HUES6 (cell line): Measurements from ENCODE around the gene TRIM63.

ENCODE experiments used
- H3K27ac ChIP-seq: 2 replicates; pipeline ENCODE4 v1.7.0; 2013; ENCODE audit warnings: low read depth, mild to moderate bottlenecking, low read length, inconsistent platforms
- H3K27me3 ChIP-seq: 2 replicates; pipeline ENCODE4 v1.6.1; 2013; ENCODE audit warnings: low read length; ENCODE audit not compliant: control insufficient read depth, insufficient read depth
- H3K36me3 ChIP-seq: 2 replicates; pipeline ENCODE4 v1.6.1; 2013; ENCODE audit warnings: low read length; ENCODE audit not compliant: control insufficient read depth, insufficient read depth
- H3K4me1 ChIP-seq: 2 replicates; pipeline ENCODE4 v1.6.1; 2013; ENCODE audit warnings: low read length; ENCODE audit not compliant: control insufficient read depth, insufficient read depth
- H3K4me3 ChIP-seq: 2 replicates; pipeline ENCODE4 v1.5.1; 2013; ENCODE audit warnings: low read depth, low read length
- H3K9ac ChIP-seq: one replicate; pipeline ENCODE4 v1.6.1; 2013; ENCODE audit warnings: mild to moderate bottlenecking, low read length
- H3K9me3 ChIP-seq: 2 replicates; pipeline ENCODE4 v1.6.1; 2013; ENCODE audit warnings: low read depth, low read length; ENCODE audit not compliant: control insufficient read depth, insufficient read depth

Gene TRIM63

DNA sequence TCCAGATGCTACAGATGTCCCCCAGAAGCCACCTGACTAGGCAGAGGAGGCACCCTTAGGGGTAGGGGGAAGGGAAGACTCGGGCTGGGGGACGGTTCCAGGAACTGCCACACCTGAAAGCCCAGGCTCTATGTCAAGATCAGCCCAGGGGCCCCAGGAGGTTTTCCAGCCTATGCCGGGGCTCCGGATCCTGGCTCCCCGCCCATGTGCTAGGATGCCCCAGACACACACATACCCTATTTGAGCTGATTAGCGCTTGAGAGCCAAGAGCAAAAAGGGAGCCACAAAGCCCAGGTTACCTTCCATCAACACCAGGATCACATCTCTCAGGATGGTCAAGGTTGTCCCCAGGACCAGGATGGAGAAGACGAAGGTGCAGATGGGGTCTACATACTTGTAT, 26.0 kb downstream of the TRIM63 start:
- H3K4me1 ChIP-seq, result peaks cover 2% of the 10 kb centered on the region
- no peak overlapping the region for H3K9ac ChIP-seq
- no peaks in the 10 kb centered on the region for H3K9me3 ChIP-seq
- no peak overlapping the region for H3K4me3 ChIP-seq
- peaks cover 84% of the 10 kb centered on the region for H3K27me3 ChIP-seq
- H3K27ac ChIP-seq, result no peak overlapping the region
- H3K36me3 ChIP-seq, result no peaks in the 10 kb centered on the region

DNA sequence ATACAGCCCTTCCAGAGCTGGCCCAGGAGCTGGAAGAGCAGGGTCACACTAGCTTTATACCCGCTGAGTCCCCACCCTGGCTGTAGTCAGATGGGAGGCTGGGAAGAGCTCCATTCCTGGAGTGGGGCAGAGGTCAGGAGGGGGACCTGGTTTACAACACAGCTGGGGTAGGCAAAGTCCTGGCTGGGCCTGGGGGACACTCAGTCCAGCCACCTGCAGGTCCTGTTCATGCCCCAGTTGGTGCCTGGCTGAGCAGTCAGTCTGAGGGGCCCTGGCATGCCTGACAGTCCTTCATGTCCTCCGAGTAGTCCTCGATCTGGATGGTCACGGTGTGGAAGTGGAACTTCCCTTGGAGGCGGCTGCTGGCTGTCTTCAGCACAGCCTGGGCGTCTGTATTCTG, 28.5 kb downstream of the TRIM63 start:
- Histone ChIP-seq H3K9ac (no peak overlapping the region), H3K27me3 (peaks cover 73% of the 10 kb centered on the region), H3K4me1 (peaks cover 12% of the 10 kb centered on the region; the same call in 1 of the 2 replicates), H3K9me3 (no peaks in the 10 kb centered on the region), H3K4me3 (no peak overlapping the region), H3K27ac (no peak overlapping the region), H3K36me3 (no peaks in the 10 kb centered on the region)

DNA sequence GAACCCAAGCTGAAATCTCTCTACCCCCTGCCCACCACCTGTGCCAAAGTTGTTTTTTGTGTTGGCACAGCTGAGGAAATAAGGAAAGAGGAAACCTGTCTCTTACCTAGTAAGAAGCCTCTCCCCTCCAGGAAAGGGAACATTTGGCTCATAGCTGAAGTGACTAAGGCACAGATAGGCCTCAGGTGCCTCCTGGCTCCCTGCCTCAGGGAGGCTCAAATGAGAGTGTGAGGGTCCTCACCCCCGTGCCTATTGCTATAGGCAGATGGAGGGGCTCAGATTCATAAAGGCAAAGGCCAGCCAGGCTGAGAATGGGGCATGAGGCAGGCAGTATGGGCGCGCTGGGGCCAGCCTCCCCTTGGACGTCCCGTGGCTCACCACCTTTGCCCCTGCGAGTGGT, 29.0 kb downstream of the TRIM63 start:
- no peaks in the 10 kb centered on the region for H3K9me3 ChIP-seq
- no peaks in the 10 kb centered on the region for H3K36me3 ChIP-seq
- no peak overlapping the region for H3K27ac ChIP-seq
- H3K4me1 ChIP-seq, result peaks cover 12% of the 10 kb centered on the region; the same call in 1 of the 2 replicates
- H3K27me3 ChIP-seq, result peaks cover 73% of the 10 kb centered on the region
- no peak overlapping the region for H3K9ac ChIP-seq
- no peak overlapping the region for H3K4me3 ChIP-seq

DNA sequence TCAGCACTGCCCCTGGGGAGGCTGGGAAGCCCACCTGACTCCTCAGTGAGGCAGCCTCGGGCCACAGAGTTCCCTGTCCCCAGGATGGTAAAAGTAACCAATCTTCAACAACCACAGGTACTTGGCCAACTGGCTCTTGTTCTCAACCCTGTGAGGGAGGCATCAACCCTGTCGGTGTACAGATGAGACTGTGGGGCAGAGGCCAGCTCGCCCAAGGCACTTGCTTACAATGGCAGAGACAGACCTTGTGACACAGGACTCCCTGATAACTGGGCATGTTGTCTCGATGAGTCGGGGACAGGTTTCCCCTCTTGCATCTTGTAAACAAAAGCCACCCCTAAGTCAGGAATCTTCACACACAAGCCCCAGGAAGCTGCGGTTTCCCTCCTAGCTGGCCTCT, 29.5 kb downstream of the TRIM63 start:
- no peak overlapping the region for H3K27ac ChIP-seq
- H3K9me3 ChIP-seq, result no peaks in the 10 kb centered on the region
- no peak overlapping the region for H3K4me3 ChIP-seq
- H3K4me1 ChIP-seq, result peaks cover 12% of the 10 kb centered on the region; the same call in 1 of the 2 replicates
- H3K27me3 ChIP-seq, result peaks cover 73% of the 10 kb centered on the region
- no peaks in the 10 kb centered on the region for H3K36me3 ChIP-seq
- H3K9ac ChIP-seq, result no peak overlapping the region

DNA sequence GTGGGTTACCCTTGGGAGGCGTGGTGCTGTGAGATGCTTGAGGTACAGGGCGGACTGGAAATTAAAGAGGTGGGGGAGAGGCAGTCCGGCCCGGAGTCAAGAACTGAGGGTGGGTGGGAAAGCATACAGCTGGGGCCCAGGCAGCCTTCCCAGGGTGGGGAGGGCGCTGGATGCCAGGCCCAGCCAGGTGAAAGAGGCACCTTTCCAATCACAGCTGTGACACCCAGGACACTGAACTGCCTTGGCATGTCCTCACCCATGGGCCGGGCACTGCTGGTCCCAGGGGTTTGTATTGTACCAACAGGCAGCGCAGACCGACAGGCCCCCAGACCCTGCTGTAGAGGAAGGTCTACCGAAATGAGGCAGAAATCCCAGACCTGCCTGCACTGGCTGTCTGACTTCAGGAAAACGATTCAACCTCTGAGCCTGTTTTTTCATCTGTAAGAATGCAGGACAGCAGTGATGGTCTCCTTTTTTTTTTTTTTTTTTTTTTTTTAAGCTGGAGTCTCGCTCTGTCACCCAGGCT, 30.6 kb downstream of the TRIM63 start:
- no peaks in the 10 kb centered on the region for H3K36me3 ChIP-seq
- no peak overlapping the region for H3K4me3 ChIP-seq
- H3K4me1 ChIP-seq, result peaks cover 12% of the 10 kb centered on the region; the same call in 1 of the 2 replicates
- no peaks in the 10 kb centered on the region for H3K9me3 ChIP-seq
- H3K9ac ChIP-seq, result no peak overlapping the region
- H3K27me3 ChIP-seq, result peaks cover 68% of the 10 kb centered on the region
- H3K27ac ChIP-seq, result no peak overlapping the region

DNA sequence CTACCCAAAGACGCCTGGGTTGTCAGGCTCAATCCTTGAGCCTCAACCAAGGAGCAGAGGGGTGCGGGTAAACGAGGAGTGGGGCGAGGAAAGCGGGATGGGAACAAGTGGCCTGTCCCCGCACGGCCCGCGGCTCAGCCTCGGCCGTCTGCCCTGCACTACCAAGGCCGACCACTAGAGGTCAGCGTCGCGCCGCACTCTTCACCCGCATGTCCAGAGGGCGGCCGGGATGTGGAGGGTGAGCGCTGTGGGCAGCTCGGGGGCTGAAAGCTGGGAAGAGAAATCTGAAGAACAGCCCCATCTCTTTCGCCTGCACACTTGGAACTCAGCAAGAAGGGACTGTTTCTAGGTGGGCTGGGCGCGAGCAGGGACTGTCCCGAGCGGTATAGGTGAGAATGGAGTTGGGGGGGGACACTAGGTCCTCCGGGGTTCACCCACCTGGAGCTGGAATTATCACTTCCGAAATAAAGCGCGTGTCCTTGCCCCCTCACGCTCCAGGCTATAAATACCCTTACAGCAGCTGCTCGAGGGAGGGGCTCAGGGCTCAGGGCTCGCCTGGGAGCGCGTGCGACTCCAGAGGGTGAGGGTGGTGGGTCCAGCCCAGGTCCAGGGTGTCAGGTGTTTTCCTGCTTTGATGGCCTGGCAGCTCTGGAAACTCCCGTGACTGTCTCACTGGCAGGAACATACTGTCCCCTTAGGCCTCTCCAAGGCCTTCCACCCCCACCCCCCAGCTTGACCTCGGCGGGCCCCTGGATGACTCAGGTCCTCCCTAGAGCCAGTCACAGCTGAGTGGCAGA, 31.3 kb downstream of the TRIM63 start:
- Histone ChIP-seq H3K36me3 (no peaks in the 10 kb centered on the region), H3K27ac (no peak overlapping the region), H3K4me3 (peak overlapping the region; percentile 86), H3K9ac (no peak overlapping the region), H3K9me3 (no peaks in the 10 kb centered on the region), H3K4me1 (peaks cover 12% of the 10 kb centered on the region; the same call in 1 of the 2 replicates), H3K27me3 (peaks cover 62% of the 10 kb centered on the region)

DNA sequence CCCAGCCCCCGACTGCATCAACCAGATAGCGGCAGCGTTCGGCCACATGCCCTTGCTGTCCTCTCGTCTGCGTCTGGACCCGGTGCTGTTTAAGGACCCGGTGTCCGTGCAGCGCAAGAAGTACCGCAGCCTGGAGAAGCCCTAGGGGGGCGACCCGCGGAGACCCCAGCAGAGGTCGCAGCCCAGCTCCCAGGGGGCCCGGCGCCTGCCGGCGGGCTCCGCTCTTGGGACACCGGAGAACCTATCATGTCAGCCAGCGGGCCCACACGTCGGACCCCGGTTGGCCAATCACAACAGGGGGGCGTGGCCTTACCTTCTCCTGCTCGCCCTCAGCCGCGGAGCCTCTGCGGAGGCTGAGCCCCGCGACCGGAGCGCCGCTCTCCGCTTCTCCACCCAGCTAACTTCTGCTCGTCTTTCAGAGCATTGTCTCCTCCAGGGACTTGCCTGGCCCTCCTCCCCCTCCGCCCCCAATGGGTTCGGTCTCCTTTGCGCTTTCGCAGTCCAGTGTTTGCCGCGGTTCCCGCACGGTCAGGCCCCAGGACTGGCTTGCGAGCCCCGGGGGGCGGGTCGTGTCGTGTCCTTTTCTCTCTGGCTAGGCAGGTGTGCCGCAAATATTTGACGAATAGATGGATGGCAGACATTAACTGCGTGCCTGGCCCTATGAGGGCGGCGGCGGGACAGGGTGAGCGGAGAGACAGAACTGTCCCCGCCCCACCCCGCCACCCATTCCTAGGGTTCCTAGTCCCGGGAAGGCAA, 32.0 kb downstream of the TRIM63 start:
- Histone ChIP-seq H3K36me3 (no peaks in the 10 kb centered on the region), H3K9ac (peak overlapping the region; percentile 66), H3K27ac (no peak overlapping the region), H3K9me3 (no peaks in the 10 kb centered on the region), H3K4me3 (peak overlapping the region; percentile 86), H3K4me1 (peaks cover 12% of the 10 kb centered on the region; the same call in 1 of the 2 replicates), H3K27me3 (peaks cover 60% of the 10 kb centered on the region)

DNA sequence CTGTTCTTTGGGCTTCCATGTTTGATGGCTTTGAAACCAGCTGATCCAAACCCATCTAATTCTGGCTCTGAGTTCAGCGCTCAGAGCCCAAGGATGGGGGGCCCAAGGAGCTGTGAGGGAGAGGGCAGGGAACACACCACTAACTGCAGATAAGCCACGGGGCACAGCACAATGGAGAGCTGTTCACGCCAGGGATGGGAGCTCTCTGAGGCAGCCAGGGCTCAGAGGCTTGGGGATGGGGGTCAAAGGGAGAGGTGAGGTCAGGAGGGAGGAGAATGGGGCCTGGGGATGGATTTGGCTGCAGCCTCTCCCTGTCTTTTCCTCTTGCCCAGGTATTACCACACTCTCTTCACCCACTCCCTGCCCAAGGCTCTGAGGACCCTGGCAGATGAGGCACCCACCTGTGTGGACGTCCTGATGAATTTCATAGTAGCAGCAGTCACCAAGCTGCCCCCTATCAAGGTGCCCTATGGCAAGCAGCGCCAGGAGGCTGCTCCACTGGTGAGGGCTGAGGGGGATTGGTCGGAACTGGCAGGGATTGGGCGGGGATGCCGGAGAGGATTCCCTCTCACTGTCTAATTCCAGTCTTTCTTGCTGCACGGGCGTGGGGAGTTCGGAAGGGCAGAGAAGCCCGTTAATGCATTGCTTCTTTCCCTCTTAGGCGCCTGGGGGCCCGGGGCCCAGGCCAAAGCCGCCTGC, 32.8 kb downstream of the TRIM63 start:
- H3K4me1 ChIP-seq, result peaks cover 12% of the 10 kb centered on the region; the same call in 1 of the 2 replicates
- no peak overlapping the region for H3K27ac ChIP-seq
- peaks cover 58% of the 10 kb centered on the region for H3K27me3 ChIP-seq
- H3K4me3 ChIP-seq, result peak overlapping the region; percentile 86
- H3K9me3 ChIP-seq, result no peaks in the 10 kb centered on the region
- no peaks in the 10 kb centered on the region for H3K36me3 ChIP-seq
- peak overlapping the region; percentile 5 for H3K9ac ChIP-seq

DNA sequence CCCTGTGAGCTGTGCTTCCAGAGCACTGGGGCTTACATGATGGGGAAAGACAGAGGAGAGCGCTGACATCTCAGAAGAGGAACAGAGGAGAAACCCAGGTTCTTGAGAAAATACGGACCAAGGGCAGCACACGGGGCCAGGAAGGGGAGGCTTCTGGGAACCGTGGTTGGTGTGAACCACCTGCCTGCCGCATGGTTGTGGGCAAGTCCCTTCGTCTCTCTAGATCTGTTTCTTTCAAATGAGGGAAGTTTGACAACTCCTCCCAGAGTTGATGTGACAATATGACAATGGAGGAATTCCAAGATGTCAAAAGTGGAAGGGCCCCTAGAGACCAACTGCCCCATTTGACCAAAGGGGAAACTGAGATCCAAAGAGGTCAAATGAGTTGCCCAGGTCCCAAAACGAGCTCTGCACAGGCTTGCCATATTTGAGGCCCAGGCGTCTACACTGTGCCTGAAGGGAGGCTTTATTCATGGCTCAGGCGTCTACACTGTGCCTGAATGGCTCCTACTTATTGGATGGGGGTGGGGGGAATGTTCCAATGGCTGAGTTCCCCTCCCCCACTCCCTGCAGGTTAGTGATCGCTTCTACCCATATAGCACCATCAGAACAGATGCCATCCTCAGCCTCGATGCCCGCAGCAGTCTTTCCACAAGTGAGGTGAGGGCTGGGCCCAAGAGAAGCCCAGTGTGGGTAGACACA, 34.6 kb downstream of the TRIM63 start:
- peaks cover 12% of the 10 kb centered on the region; the same call in 1 of the 2 replicates for H3K4me1 ChIP-seq
- H3K9ac ChIP-seq, result no peak overlapping the region
- H3K27me3 ChIP-seq, result peaks cover 41% of the 10 kb centered on the region
- H3K27ac ChIP-seq, result no peak overlapping the region
- no peaks in the 10 kb centered on the region for H3K36me3 ChIP-seq
- H3K9me3 ChIP-seq, result no peaks in the 10 kb centered on the region
- H3K4me3 ChIP-seq, result no peak overlapping the region

DNA sequence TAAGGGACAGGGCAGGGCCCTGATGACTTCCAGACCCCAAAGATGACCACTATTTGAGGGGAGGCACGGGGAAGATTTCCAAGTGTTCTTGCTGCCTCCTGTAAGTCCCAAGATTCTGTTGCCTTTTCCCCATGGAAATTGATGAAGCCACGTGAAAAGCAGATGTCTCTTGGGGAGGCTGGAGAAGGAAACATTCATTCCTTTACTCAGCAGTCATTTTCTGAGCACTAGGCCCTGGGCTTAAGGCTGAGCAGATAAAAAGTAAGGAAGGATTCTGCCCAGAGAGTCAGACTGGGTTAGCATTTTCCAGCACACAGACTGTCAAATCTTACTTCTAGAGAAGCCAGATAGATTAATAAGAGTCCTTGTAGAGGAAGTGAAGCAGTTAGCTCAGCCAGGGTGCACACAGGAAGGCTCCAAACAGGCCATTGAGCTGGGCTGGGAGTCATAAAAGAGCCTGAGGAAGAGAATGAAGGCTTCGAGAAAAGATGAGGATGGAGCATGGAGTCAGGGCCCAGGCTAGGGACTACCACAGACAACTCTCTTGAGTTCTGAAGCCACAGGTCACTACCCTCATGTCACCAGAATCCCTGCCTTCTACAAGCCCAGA, 35.7 kb downstream of the TRIM63 start:
- Histone ChIP-seq H3K4me3 (no peak overlapping the region), H3K27me3 (peaks cover 33% of the 10 kb centered on the region), H3K9ac (no peak overlapping the region), H3K27ac (no peak overlapping the region), H3K36me3 (no peaks in the 10 kb centered on the region), H3K4me1 (peaks cover 12% of the 10 kb centered on the region; the same call in 1 of the 2 replicates), H3K9me3 (no peaks in the 10 kb centered on the region)
